ENCODE measurements around the gene CDK6.

CDK6 gene

DNA sequence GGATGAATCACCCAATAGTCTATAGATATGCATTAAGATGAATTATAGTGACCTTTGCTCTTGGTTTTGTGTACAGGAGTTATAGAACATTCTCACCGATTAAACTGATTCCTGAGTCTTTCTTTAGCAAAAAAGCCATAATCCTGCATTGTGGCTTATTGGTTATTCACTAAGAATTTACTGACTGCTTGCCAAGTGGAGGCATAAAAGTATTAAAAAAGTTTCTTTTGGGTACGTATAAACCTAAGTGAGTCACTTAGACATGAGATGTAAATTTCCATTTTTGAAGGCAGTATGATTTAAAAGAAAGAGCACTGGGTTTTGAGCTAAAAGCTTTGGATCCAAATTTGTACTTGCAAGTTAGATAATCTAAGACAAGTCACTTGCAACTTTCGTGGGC is 100.7 kb downstream of the CDK6 start:
- DNase-seq (ENCODE audit: low read depth), result no peak

- no peak for DNase-seq (ENCODE audit: low read depth)
Observed at GRCh38 chr7:92732316-92733036, 103.9 kb downstream of the CDK6 start.

- DNase-seq (ENCODE audit: low read depth), result no peak
Observed at GRCh38 chr7:92731335-92732063, 104.9 kb downstream of the CDK6 start.

GRCh38 chr7:92730808-92731207 is 105.6 kb downstream of the CDK6 start:
- DNase-seq (ENCODE audit: low read depth), result no peak

DNA sequence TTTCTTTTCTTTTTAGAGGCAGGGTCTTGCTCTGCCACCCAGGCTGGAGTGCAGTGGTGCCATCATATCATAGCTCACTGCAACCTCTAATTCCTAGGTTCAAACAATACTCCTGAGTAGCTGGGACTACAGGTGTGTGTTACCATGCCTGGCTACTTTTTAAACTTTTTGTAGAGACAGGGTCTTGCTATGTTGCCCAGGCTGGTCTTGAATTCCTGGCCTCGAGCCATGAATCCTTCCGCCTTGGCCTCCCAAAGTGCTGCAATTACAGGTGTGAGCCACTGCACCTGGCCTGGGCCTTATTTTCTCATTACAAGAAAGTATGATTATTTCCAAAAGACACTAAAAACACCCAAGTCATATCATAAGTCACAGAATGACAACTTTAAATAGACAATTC is 106.6 kb downstream of the CDK6 start:
- DNase-seq (ENCODE audit: low read depth), result no peak

DNA sequence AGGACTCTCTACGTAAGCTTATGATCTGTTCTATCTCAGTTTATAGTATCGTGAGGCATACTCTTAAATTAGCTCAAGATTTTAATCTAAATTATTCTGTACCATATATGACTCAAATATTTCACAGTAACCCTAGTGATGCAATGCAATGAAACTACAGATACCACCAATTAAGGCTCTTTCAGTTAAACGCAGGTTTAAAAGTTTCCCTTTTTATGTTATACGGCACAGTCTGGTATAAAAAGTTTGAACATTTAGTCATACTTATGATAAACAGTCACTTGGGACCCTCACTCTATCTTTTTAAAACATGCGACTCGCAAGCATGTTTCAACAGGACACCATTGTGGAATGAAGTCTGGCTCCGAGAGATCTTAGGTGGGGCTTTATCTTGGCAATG is 107.2 kb downstream of the CDK6 start:
- DNase-seq (ENCODE audit: low read depth), result no peak

- no peak for DNase-seq (ENCODE audit: low read depth)
Observed at GRCh38 chr7:92727755-92728154, 108.6 kb downstream of the CDK6 start.

- DNase-seq (ENCODE audit: low read depth), result no peak
Observed at GRCh38 chr7:92725161-92725925, 111.0 kb downstream of the CDK6 start.

DNA sequence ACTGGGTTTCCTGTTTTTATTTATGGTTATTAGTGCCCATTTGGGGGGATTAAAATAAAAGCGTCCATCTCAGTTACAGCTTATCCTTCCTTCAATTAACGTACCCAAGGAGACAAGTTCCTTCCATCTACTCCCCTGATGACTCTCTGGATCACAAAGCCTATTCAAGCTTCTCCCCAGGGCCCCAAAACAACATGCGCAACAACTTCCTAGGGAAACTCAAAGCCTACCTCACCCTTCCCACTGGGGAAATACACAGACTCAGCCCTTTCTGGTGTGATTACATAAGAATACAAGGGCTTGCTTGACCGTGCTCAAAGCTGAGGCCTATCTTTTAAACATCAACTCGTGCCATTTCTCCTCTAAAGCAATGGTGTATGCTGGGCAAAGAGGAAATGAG is 112.4 kb downstream of the CDK6 start:
- DNase-seq (ENCODE audit: low read depth), result no peak

DNA sequence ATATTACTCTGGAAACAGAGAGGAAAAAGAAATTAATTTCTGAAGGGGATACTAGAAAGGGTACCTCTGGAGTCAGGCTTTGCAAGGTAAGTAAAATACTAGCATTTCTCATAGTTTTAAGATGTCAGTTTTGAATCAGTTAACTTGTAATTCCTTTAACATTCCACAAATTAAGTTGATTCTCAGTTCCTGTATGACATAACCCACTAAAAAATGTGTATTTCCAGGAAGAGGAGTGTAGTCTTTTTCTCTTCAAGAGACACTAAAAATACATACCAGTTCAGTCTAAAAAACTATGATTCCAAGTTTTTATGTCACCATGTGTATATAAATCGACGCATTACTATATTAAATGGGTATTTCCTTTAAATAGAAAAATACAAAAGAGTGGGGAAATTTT is 113.2 kb downstream of the CDK6 start:
- DNase-seq (ENCODE audit: low read depth), result no peak

GRCh38 chr7:92722541-92722940 is 113.8 kb downstream of the CDK6 start:
- no peak for DNase-seq (ENCODE audit: low read depth)

DNA sequence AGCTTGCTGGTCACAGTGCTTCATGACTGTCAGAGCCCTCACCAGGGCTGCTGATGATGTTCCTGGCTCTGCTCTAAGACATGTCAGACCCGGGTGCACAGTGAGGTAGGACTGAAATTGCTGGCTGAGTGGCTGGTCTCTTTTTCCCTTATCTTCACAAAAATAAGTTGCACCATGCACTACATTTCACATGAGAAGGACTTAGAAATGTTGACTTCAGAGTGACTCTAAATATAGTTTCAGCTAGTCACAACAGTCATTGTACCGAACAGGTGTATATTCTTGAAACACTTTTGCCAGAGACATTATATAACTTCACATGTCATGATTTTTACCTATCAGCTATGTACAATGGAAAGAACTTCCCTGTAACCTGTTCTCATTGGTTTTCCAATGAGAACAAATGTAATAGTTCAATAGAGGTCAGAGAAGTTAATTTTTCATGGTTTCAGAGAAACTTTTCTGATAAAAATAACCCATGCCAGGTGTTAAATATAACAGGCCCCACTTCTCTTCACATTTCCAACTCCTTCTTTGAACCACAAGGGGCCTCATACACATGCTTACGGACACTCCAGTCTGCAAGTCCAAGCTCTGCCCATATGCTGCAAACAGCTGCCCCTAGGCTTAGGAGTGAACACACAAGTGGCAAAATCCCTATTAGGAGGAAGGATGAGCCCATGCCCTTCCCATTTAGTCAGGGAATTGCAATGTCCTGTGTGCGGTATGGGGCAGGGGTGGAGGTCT is 115.6 kb downstream of the CDK6 start:
- no peak for DNase-seq (ENCODE audit: low read depth)

- DNase-seq (ENCODE audit: low read depth), result no peak
Observed at GRCh38 chr7:92717993-92718716, 118.2 kb downstream of the CDK6 start.

- DNase-seq (ENCODE audit: low read depth), result no peak
Observed at GRCh38 chr7:92717623-92717992, 118.8 kb downstream of the CDK6 start.

DNA sequence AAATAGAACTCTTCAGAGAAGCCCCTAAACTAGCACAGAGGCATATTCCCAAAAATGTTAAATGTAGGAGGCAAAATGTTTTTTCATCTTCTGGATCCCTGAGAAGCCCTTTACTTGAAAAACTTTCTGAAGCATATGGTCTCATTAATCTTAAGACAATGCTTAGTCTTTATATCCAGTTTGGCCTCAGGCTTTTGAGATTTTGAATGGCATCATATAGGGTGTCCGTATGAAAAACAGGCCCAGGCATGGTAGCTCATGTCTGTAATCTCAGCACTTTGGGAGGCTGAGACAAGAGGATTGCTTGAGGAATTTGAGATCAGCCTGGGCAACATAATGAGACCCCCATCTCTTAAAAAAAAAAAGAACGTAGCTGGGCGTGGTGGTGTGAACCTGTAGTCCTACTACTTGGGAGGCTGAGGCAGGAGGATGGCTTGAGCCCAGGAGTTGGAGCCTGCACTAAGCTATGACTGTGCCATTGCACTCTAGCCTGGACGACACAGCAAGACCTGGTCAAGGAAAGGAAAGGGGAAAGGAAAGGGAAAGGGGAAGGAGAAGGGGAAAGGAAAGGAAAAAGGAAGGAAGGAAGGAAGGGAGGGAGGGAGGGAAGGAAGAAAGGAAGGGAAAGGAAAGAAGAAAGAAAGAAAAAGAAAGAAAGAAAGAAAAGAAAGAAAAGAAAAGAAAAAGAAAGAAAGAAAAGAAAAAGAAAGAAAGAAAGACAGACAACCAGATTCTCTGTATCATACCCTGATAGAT is 119.4 kb downstream of the CDK6 start:
- DNase-seq (ENCODE audit: low read depth), result no peak

GRCh38 chr7:92715963-92716362 is 120.4 kb downstream of the CDK6 start:
- DNase-seq (ENCODE audit: low read depth), result no peak

- DNase-seq (ENCODE audit: low read depth), result no peak
Observed at GRCh38 chr7:92714767-92715166, 121.6 kb downstream of the CDK6 start.

GRCh38 chr7:92714280-92714679 is 122.1 kb downstream of the CDK6 start:
- DNase-seq (ENCODE audit: low read depth), result no peak

- DNase-seq (ENCODE audit: low read depth), result no peak
Observed at GRCh38 chr7:92709912-92710311, 126.5 kb downstream of the CDK6 start.

- DNase-seq (ENCODE audit: low read depth), result no peak
Observed at GRCh38 chr7:92709150-92709549, 127.2 kb downstream of the CDK6 start.
